Caco-2 (cell line): Measurements from ENCODE around the gene MRPL24. TPM values are rescaled to one million over a fixed set of nuclear protein-coding genes. Genes with fewer than 3 reads are reported as not detected.

ENCODE experiments used
- BruUV-seq: library from RNA; stranded (reverse); fragments of 400-500 nt; replicated peaks from 2 replicates; lab custom pipeline; 2021; lab: Mats Ljungman, UMichigan
- CTCF ChIA-PET: fragments of 300-600 bp; sonication (Branson Sonifier 250); formaldehyde crosslinking; loops from one replicate; lab custom pipeline; 2022; ENCODE audit warnings: antibody characterized with exemption; lab: Charles Lee
- POLR2A ChIA-PET: fragments of 300-600 bp; sonication (Branson Sonifier 250); formaldehyde crosslinking; loops from one replicate; lab custom pipeline; 2022; ENCODE audit warnings: antibody characterized with exemption; lab: Charles Lee
- DNase-seq, 2 experiments: peaks; one replicate each; pipeline versions ENCODE4 v3.0.0 to v3.0.0-alpha.2; 2020 to 2022
- H3K27me3 ChIP-seq: replicated peaks from 2 replicates; pipeline ENCODE4 v1.6.0; 2011; ENCODE audit warnings: low read length; ENCODE audit not compliant: control insufficient read depth, insufficient read depth
- H3K36me3 ChIP-seq: 2 replicates; pipeline ENCODE4 v1.5.1; 2011; ENCODE audit warnings: low read length; ENCODE audit not compliant: control insufficient read depth, insufficient read depth
- H3K4me1 ChIP-seq: fragments of 250-450 bp; sonication (Bioruptor Pico); 2 replicates; pipeline ENCODE4 v1.5.1; 2020; ENCODE audit warnings: mild to moderate bottlenecking
- H3K4me3 ChIP-seq: 2 replicates; pipeline ENCODE4 v1.5.1; 2011; ENCODE audit warnings: low read depth, mild to moderate bottlenecking, control low read depth, low read length
- H3K9me3 ChIP-seq: fragments of 250-450 bp; sonication (Bioruptor Pico); 2 replicates; pipeline ENCODE4 v1.5.1; 2020; ENCODE audit warnings: mild to moderate bottlenecking, moderate library complexity
- H3K27ac Mint-ChIP-seq: one replicate; pipeline ENCODE4 v1.8.0; 2022; ENCODE audit warnings: mixed read lengths; ENCODE audit not compliant: unreplicated experiment
- H3K27me3 Mint-ChIP-seq: one replicate; pipeline ENCODE4 v1.8.0; 2022; ENCODE audit warnings: mixed read lengths; ENCODE audit not compliant: insufficient read depth, unreplicated experiment
- H3K36me3 Mint-ChIP-seq: one replicate; pipeline ENCODE4 v1.8.0; 2022; ENCODE audit warnings: mild to moderate bottlenecking, mixed read lengths; ENCODE audit not compliant: insufficient read depth, unreplicated experiment
- H3K4me1 Mint-ChIP-seq: one replicate; pipeline ENCODE4 v1.8.0; 2022; ENCODE audit warnings: low read depth, mixed read lengths; ENCODE audit not compliant: unreplicated experiment
- H3K4me3 Mint-ChIP-seq: one replicate; pipeline ENCODE4 v1.8.0; 2022; ENCODE audit warnings: mild to moderate bottlenecking, moderate library complexity, mixed read lengths; ENCODE audit not compliant: unreplicated experiment
- H3K9me3 Mint-ChIP-seq: one replicate; pipeline ENCODE4 v1.8.0; 2022; ENCODE audit warnings: mixed read lengths; ENCODE audit not compliant: unreplicated experiment
- intact Hi-C: fragments of 100-400 bp; cut with micrococcal nuclease; formaldehyde crosslinking; loops from one replicate; pipeline ENCODE4 v1.10.0; 2022; ENCODE audit not compliant: unreplicated experiment
- total RNA-seq: library from RNA; stranded (reverse); gene quantifications from 2 replicates; pipeline ENCODE4 v1.2.3, GENCODE V29; 2022
- TF ChIP-seq, protein P1 (sequence below), 2 experiments: fragments of 200-600 bp in 1 of 2; IDR thresholded peaks; 1 replicate in 1 of 2; 2 replicates in 1 of 2; pipeline versions ENCODE4 v1.5.1 to v1.8.0; 2011 to 2022; ENCODE audit warnings: antibody characterized with exemption in 1 of 2, control low read depth in 1 of 2, inconsistent platforms in 1 of 2, low read depth in 1 of 2, low read length in 1 of 2, mild to moderate bottlenecking in 1 of 2, moderate library complexity in 1 of 2; ENCODE audit not compliant: insufficient read depth in 1 of 2, severe bottlenecking in 1 of 2, unreplicated experiment in 1 of 2

MRPL24 gene
- total RNA-seq, 1 experiment from 2014 or later: 52.6 TPM

DNA sequence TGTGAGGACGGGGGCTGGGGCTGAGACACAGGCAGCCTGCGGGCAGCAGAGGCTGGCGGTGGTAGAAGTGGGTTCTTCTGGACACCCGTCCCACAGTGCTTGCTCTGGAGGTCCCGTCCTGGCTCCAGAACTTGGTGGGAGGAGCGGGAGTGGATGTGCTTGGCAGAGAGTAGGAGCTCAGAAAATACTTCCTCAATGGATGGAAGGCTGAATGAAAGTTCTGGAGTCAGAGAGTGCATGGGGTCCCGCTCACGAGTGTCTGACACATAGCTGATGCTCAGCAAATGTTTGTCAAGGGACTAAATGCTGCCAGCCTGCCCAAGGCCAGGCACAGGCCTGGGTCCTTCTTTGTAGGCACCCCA, 50.2 kb downstream of the MRPL24 start:
- H3K9me3 Mint-ChIP-seq: no peaks in the 10 kb centered on the region

DNA sequence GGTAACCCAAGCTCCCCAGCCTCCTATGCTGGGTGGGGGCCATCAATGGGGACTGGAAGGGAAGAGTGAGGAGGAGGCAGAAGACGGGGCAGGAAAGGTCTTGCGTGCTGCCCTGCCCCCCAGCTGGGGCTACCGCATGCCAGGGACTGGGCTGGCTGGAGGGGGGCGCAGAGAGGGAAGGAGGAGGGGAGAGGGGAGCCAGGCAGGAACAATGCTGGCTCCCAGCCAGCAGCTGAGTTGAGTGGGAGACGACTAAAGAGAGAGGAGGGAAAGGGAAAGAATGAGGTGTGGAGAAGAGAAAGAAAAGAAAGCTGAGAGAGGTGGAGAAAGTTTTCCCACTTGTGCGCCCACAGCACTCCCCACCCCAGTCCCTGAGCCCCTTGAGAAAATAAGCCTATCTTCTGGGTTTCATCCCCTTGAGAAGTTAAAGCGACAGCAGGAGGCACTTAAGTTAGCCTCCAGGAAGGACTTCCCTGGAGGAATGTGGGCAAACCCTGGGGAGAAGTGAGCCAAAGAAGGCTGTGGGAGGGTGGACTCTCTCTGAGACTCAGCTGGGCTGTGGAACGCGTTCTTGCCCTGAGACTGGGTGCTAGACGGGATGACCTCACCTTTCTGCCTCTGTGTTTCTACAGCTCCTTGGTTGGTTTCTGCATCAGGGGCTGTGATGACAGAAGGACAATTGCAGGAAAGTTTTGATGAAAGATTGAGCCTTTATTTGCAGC, 50.8 kb downstream of the MRPL24 start:
- CTCF ChIA-PET: interaction anchor here (0.5 to 5.2 kb wide), 40 partner anchors 9 to 630 kb away, joined by 3 to 262 read pairs (median 6); partner anchors contain the start of genes CRABP2, HAPLN2, HDGF and INSRR
- H3K4me1 Mint-ChIP-seq: peaks cover 23% of the 10 kb centered on the region
- DNase-seq: no peak

More for the DNA sequence above, 50.2 kb downstream of the MRPL24 start:
- Mint-ChIP-seq H3K4me1 (peaks cover 23% of the 10 kb centered on the region), H3K4me3 (no peak overlapping the region), H3K36me3 (peaks cover 4% of the 10 kb centered on the region), H3K27me3 (no peaks in the 10 kb centered on the region), H3K27ac (no peak overlapping the region)
- CTCF ChIA-PET: interaction anchor here (1.2 to 5.2 kb wide), 10 partner anchors 8 to 237 kb away, joined by 4 to 262 read pairs (median 16); partner anchors contain the start of genes CRABP2, ISG20L2, METTL25B and NES
- Histone ChIP-seq H3K4me3 (no peak overlapping the region), H3K4me1 (peaks cover 49% of the 10 kb centered on the region), H3K36me3 (no peaks in the 10 kb centered on the region), H3K9me3 (no peaks in the 10 kb centered on the region), H3K27me3 (no peaks in the 10 kb centered on the region)
- TF ChIP-seq, protein P1, sequence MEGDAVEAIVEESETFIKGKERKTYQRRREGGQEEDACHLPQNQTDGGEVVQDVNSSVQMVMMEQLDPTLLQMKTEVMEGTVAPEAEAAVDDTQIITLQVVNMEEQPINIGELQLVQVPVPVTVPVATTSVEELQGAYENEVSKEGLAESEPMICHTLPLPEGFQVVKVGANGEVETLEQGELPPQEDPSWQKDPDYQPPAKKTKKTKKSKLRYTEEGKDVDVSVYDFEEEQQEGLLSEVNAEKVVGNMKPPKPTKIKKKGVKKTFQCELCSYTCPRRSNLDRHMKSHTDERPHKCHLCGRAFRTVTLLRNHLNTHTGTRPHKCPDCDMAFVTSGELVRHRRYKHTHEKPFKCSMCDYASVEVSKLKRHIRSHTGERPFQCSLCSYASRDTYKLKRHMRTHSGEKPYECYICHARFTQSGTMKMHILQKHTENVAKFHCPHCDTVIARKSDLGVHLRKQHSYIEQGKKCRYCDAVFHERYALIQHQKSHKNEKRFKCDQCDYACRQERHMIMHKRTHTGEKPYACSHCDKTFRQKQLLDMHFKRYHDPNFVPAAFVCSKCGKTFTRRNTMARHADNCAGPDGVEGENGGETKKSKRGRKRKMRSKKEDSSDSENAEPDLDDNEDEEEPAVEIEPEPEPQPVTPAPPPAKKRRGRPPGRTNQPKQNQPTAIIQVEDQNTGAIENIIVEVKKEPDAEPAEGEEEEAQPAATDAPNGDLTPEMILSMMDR (IDR thresholded peaks at IDR 0.05; ENCODE audit: insufficient read depth in 1 of 2, low read depth in 1 of 2, low read length in 1 of 2, severe bottlenecking in 1 of 2, unreplicated experiment in 1 of 2): no peak
- POLR2A ChIA-PET: interaction anchor here (2.5 to 2.7 kb wide), 2 partner anchors 14 to 16 kb away, joined by 19 to 24 read pairs; partner anchors contain the start of genes CRABP2 and NES
- intact Hi-C loops: no loop called here
- BruUV-seq: no TSS peak
- DNase-seq: no peak

More for the DNA sequence above, 50.8 kb downstream of the MRPL24 start:
- BruUV-seq: no TSS peak
- TF ChIP-seq, protein P1 (IDR thresholded peaks at IDR 0.05; ENCODE audit: insufficient read depth in 1 of 2, low read depth in 1 of 2, low read length in 1 of 2, severe bottlenecking in 1 of 2, unreplicated experiment in 1 of 2): no peak
- Mint-ChIP-seq H3K27me3 (no peaks in the 10 kb centered on the region), H3K4me3 (peak overlapping the region; percentile 56), H3K27ac (peak overlapping the region; percentile 8), H3K36me3 (peaks cover 4% of the 10 kb centered on the region), H3K9me3 (no peaks in the 10 kb centered on the region)
- Histone ChIP-seq H3K27me3 (no peaks in the 10 kb centered on the region), H3K4me1 (peaks cover 49% of the 10 kb centered on the region), H3K4me3 (peak overlapping the region; percentile 16; the same call in 1 of the 2 replicates), H3K9me3 (no peaks in the 10 kb centered on the region), H3K36me3 (no peaks in the 10 kb centered on the region)
- POLR2A ChIA-PET: interaction anchor here (0.7 to 2.7 kb wide), 6 partner anchors 13 to 62 kb away, joined by 3 to 26 read pairs (median 12); partner anchors contain the start of genes CRABP2, HDGF, ISG20L2 and METTL25B
- intact Hi-C loops: loop anchor here (1.0 to 2.0 kb wide), 6 partner anchors 16 to 237 kb away; partner anchors contain the start of genes NTRK1 and PRCC
